ENCODE measurements around the gene PSPN.

Gene PSPN

GRCh38 chr19:6325614-6326013, 50.1 kb downstream of the PSPN start:
- no peak for DNase-seq (ENCODE audit: low spot score)

Measured in CD4-positive, alpha-beta T cell treated with Interleukin-6 at 100 ng/mL for 8 hours (primary cell).